GM23248 (cell line): ENCODE data around the gene DNAJC28. TPM values are rescaled to one million over a fixed set of nuclear protein-coding genes. Genes with fewer than 3 reads are reported as not detected.
A peak's percentile ranks its signal among the peaks of the same experiment; 100 is the strongest.

Experiments used
- DNase-seq: peaks from one replicate; pipeline ENCODE4 v3.0.0-alpha.2; 2015
- H2AFZ ChIP-seq: fragments of 200-600 bp; sonication (generic); 2 replicates; pipeline ENCODE4 v1.6.1; 2016; ENCODE audit warnings: antibody characterized with exemption
- H3F3A ChIP-seq: fragments of 200-600 bp; sonication (generic); 2 replicates; pipeline ENCODE4 v1.6.1; 2016; ENCODE audit warnings: mild to moderate bottlenecking, antibody characterized with exemption, mixed run types; ENCODE audit not compliant: insufficient read depth
- H3K27ac ChIP-seq: fragments of 200-600 bp; sonication (generic); 2 replicates; pipeline ENCODE4 v1.5.1; 2016; ENCODE audit warnings: mild to moderate bottlenecking
- H3K27me3 ChIP-seq: fragments of 200-600 bp; sonication (generic); replicated peaks from 2 replicates; pipeline ENCODE4 v1.6.1; 2016; ENCODE audit warnings: mild to moderate bottlenecking; ENCODE audit not compliant: insufficient read depth
- H3K36me3 ChIP-seq: fragments of 200-600 bp; sonication (generic); 2 replicates; pipeline ENCODE4 v1.6.1; 2016; ENCODE audit warnings: low read depth, mild to moderate bottlenecking
- H3K4me1 ChIP-seq: fragments of 200-600 bp; sonication (generic); 2 replicates; pipeline ENCODE4 v1.6.1; 2016; ENCODE audit warnings: mild to moderate bottlenecking; ENCODE audit not compliant: insufficient read depth
- H3K4me2 ChIP-seq: fragments of 200-600 bp; sonication (generic); one replicate; pipeline ENCODE4 v1.6.1; 2016; ENCODE audit warnings: mild to moderate bottlenecking; ENCODE audit not compliant: unreplicated experiment
- H3K4me3 ChIP-seq: fragments of 200-600 bp; sonication (generic); 2 replicates; pipeline ENCODE4 v1.5.1; 2016; ENCODE audit warnings: mild to moderate bottlenecking
- H3K79me2 ChIP-seq: fragments of 200-600 bp; sonication (generic); 2 replicates; pipeline ENCODE4 v1.6.1; 2016; ENCODE audit warnings: mild to moderate bottlenecking; ENCODE audit not compliant: insufficient read depth
- H3K9ac ChIP-seq: fragments of 200-600 bp; sonication (generic); 2 replicates; pipeline ENCODE4 v1.6.1; 2016; ENCODE audit warnings: mild to moderate bottlenecking
- H3K9me2 ChIP-seq: fragments of 200-600 bp; sonication (generic); 2 replicates; pipeline ENCODE4 v1.6.1; 2016; ENCODE audit warnings: mixed run types, mild to moderate bottlenecking, moderate library complexity; ENCODE audit not compliant: insufficient read depth
- H3K9me3 ChIP-seq: fragments of 200-600 bp; sonication (generic); one replicate; pipeline ENCODE4 v1.6.1; 2017; ENCODE audit warnings: low read depth
- H4K20me1 ChIP-seq: fragments of 200-600 bp; sonication (generic); 2 replicates; pipeline ENCODE4 v1.6.0; 2016; ENCODE audit not compliant: insufficient read depth
- EZH2 ChIP-seq: fragments of 200-600 bp; sonication (generic); IDR thresholded peaks from 2 replicates; pipeline ENCODE4 v1.6.1; 2018; ENCODE audit warnings: antibody characterized with exemption, mild to moderate bottlenecking; ENCODE audit not compliant: insufficient read depth, poor library complexity, severe bottlenecking
- EZH2phosphoT487 ChIP-seq: fragments of 200-600 bp; sonication (generic); IDR thresholded peaks from 2 replicates; pipeline ENCODE4 v1.6.1; 2018; ENCODE audit warnings: antibody characterized with exemption, moderate library complexity, mild to moderate bottlenecking, low read depth; ENCODE audit not compliant: insufficient read depth
- WGBS, 2 experiments: methylation state at CpG; one replicate each; pipeline ENCODE4 v1.1.6; 2015 to 2017; ENCODE audit warnings: low lambda C conversion rate in 2 of 2, low coverage in 1 of 2; ENCODE audit errors: missing lambda C conversion rate in 2 of 2; 5-methylcytosine and 5-hydroxymethylcytosine counted together
- in situ Hi-C: fragments of 300-500 bp; cut with MboI; formaldehyde crosslinking; loops from 2 replicates; pipeline ENCODE4 v1.15.0; 2020
- polyA plus RNA-seq: library from polyadenylated mRNA; unstranded; fragments of >200 nt; fragmentation: Nextera tagmentation; extraction: Ambion mirVana; gene quantifications from 2 replicates; pipeline ENCODE4 v1.2.1, GENCODE V29; 2016
- total RNA-seq: library from RNA; depleted of rRNA; stranded (reverse); fragments of >200 nt; shearing (Covaris generic); gene quantifications from 2 replicates; pipeline ENCODE4 v1.2.3, GENCODE V29; 2014; rRNA removed

Gene DNAJC28
- total and polyA plus RNA-seq, 2 experiments from 2014 or later, result 2.0 to 2.4 TPM

DNA sequence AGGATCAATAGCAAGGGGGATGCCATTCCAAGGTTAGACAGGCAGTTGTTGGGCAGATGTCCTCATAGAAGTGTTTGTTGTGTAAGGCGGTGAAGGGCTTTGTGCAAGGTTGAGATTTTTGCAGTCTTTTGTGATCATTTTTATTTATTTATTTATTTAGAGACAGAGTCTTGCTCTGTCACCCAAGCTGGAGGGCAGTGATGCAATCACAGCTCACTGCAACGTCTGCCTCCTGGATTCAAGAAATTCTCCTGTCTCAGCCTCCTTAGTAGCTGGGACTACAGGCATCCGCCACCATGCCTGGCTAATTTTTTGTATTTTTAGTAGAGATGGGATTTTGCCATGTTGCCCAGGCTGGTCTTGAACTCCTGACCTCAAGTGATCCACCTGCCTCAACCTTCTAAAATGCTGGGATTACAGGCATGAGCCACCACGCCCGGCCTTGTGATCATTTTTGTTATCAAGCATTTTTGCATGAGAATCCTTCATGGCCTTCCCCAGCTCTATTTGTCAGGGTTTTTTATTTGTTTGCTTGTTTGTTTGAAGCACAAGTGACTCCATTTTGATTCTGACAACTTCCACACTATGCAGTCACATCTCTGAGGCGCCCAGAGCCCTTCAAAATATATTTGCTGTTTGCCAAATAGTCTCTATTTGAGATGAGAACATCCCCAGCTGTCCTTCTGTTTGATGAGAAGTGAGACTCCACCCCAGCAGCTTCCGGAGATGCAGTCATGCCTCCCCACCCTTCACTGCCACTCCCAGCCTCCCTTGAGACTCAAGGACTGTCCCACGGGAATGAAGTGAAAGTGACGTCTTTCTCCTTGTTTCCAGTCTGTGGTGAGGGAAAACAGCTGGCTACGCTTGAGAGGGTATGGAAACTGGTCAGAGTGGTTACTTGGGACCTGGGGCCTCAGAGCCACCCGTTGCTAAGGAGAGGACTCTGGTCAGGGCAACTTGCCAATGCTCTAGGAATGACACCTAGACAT is 49.7 kb downstream of the DNAJC28 start:
- 48 to 53% methylated on average over 11 of the region's 11 CpGs for WGBS, 2 experiments

More for the DNA sequence above, 49.7 kb downstream of the DNAJC28 start:
- Histone ChIP-seq H3K36me3 (peaks cover 16% of the 10 kb centered on the region), H3K4me2 (no peak overlapping the region), H3K9ac (peak overlapping the region; percentile 40), H3K9me2 (no peaks in the 10 kb centered on the region), H3F3A (peaks cover 41% of the 10 kb centered on the region; the same call in 1 of the 2 replicates), H3K27me3 (no peaks in the 10 kb centered on the region), H3K27ac (peak overlapping the region; percentile 71), H3K4me1 (peaks cover 13% of the 10 kb centered on the region), H3K4me3 (no peak overlapping the region), H2AFZ (peak overlapping the region; percentile 3; the same call in 1 of the 2 replicates), H4K20me1 (no peaks in the 10 kb centered on the region), H3K79me2 (0 out of 2 replicates have a peak, but pooled peaks cover 4% of the 10 kb centered on the region), H3K9me3 (no peaks in the 10 kb centered on the region)
- in situ Hi-C loops, result no loop called here
- DNase-seq, result peak; percentile 81
- TF ChIP-seq EZH2, result no peak
- TF ChIP-seq EZH2phosphoT487, result no peak

Other genes starting within 250 kb of the DNAJC28 start
- 49.3 and 50.6 TPM in 2 replicates for gene IL10RB, start 225.3 kb downstream of the DNAJC28 start, total RNA-seq
- gene IL10RB, start 225.3 kb downstream of the DNAJC28 start, polyA plus RNA-seq, result 52.4 and 56.8 TPM in 2 replicates
- 19.1 and 24.0 TPM in 2 replicates for gene IFNAR1, start 166.7 kb downstream of the DNAJC28 start, total RNA-seq
- gene IFNAR1, start 166.7 kb downstream of the DNAJC28 start, polyA plus RNA-seq, result 55.9 and 65.1 TPM in 2 replicates
- gene IFNGR2, start 88.3 kb downstream of the DNAJC28 start, total RNA-seq, result 92.8 and 98.3 TPM in 2 replicates
- 113 and 116 TPM in 2 replicates for gene IFNGR2, start 88.3 kb downstream of the DNAJC28 start, polyA plus RNA-seq
- 35.1 and 37.8 TPM in 2 replicates for gene TMEM50B, start 11.7 kb downstream of the DNAJC28 start, total RNA-seq
- gene TMEM50B, start 11.7 kb downstream of the DNAJC28 start, polyA plus RNA-seq, result 43.9 and 45.1 TPM in 2 replicates
- 52.1 and 54.6 TPM in 2 replicates for gene GART, start 50.4 kb upstream of the DNAJC28 start, total RNA-seq
- 58.2 and 61.8 TPM in 2 replicates for gene GART, start 50.4 kb upstream of the DNAJC28 start, polyA plus RNA-seq
- gene SON, start 51.3 kb upstream of the DNAJC28 start, total RNA-seq, result 106 and 109 TPM in 2 replicates
- 303 and 336 TPM in 2 replicates for gene SON, start 51.3 kb upstream of the DNAJC28 start, polyA plus RNA-seq
- 13.2 and 18.2 TPM in 2 replicates for gene DONSON, start 97.0 kb upstream of the DNAJC28 start, total RNA-seq
- gene DONSON, start 97.0 kb upstream of the DNAJC28 start, polyA plus RNA-seq, result 14.1 and 16.8 TPM in 2 replicates
- 13.6 and 18.3 TPM in 2 replicates for gene CRYZL1, start 150.0 kb upstream of the DNAJC28 start, total RNA-seq
- gene CRYZL1, start 150.0 kb upstream of the DNAJC28 start, polyA plus RNA-seq, result 35.7 and 37.4 TPM in 2 replicates
- 35.5 and 43.4 TPM in 2 replicates for gene ITSN1, start 150.8 kb upstream of the DNAJC28 start, total RNA-seq
- gene ITSN1, start 150.8 kb upstream of the DNAJC28 start, polyA plus RNA-seq, result 48.2 and 57.1 TPM in 2 replicates